GM19035 (cell line): ENCODE data around the gene KCTD21.

Experiments used
- ATAC-seq: cut with Tn5 transposase; IDR thresholded peaks from one replicate; pipeline ENCODE4 v1.9.1; 2021; ENCODE audit not compliant: unreplicated experiment

The KCTD21 gene

GRCh38 chr11:78147807-78148206 is 40.6 kb downstream of the KCTD21 start:
- no peak for ATAC-seq

- no peak for ATAC-seq
Observed at GRCh38 chr11:78145511-78146025, 42.9 kb downstream of the KCTD21 start.

GRCh38 chr11:78140392-78141077 is 47.9 kb downstream of the KCTD21 start:
- ATAC-seq: no peak

- peak; percentile 91 for ATAC-seq
Observed at GRCh38 chr11:78139422-78140391, 48.7 kb downstream of the KCTD21 start, which contains the start of gene ALG8. Gene ALG8 (minus strand): TSS chr11:78139626. CDS start chr11:78139588, 38 bp downstream.

GRCh38 chr11:78138694-78139421 is 49.6 kb downstream of the KCTD21 start:
- ATAC-seq: peak; percentile 29

GRCh38 chr11:78138291-78138690 is 50.1 kb downstream of the KCTD21 start:
- ATAC-seq: no peak

GRCh38 chr11:78132475-78132874 is 56.0 kb downstream of the KCTD21 start:
- no peak for ATAC-seq

- no peak for ATAC-seq
Observed at GRCh38 chr11:78131956-78132355, 56.5 kb downstream of the KCTD21 start.

GRCh38 chr11:78127403-78127802 is 61.0 kb downstream of the KCTD21 start:
- ATAC-seq: no peak
